Common myeloid progenitor, CD34-positive (primary cell): ENCODE measurements around the gene FOXD1. TPM values are rescaled to one million over a fixed set of nuclear protein-coding genes. Genes with fewer than 3 reads are reported as not detected.

Source experiments
- CTCF ChIA-PET: fragments of 350-600 bp; sonication (Branson Sonifier 250); formaldehyde crosslinking; loops from one replicate; lab custom pipeline; 2021; ENCODE audit warnings: antibody characterized with exemption; lab: Charles Lee
- POLR2A ChIA-PET: fragments of 350-600 bp; sonication (Branson Sonifier 250); formaldehyde crosslinking; loops from one replicate; lab custom pipeline; 2021; ENCODE audit warnings: antibody characterized with exemption; lab: Charles Lee
- DNase-seq, 3 donors: peaks; one replicate each; pipeline versions ENCODE4 v3.0.0 to v3.0.0-alpha.2; 2013
- H3K27ac ChIP-seq, 2 experiments: 1 replicate in 1 of 2; 2 replicates in 1 of 2; pipeline ENCODE4 v1.7.0; 2013; ENCODE audit warnings: inconsistent platforms in 2 of 2, low read length in 2 of 2, mild to moderate bottlenecking in 2 of 2, low read depth in 1 of 2, moderate library complexity in 1 of 2; ENCODE audit not compliant: severe bottlenecking in 2 of 2, insufficient read depth in 1 of 2, poor library complexity in 1 of 2
- H3K27me3 ChIP-seq, 5 experiments: replicated peaks in 2 of 5; 1 replicate in 3 of 5; 2 replicates in 2 of 5; pipeline versions ENCODE4 v1.6.1 to v1.7.0; 2013; ENCODE audit warnings: low read length in 4 of 5, mild to moderate bottlenecking in 2 of 5, moderate library complexity in 2 of 5, inconsistent platforms in 1 of 5; ENCODE audit not compliant: insufficient read depth in 5 of 5, control insufficient read depth in 4 of 5
- H3K36me3 ChIP-seq, 4 experiments: 1 replicate in 2 of 4; 2 replicates in 2 of 4; pipeline versions ENCODE4 v1.6.1 to v1.7.0; 2013; ENCODE audit warnings: low read length in 3 of 4, control low read depth in 1 of 4, mild to moderate bottlenecking in 1 of 4; ENCODE audit not compliant: control insufficient read depth in 4 of 4, insufficient read depth in 4 of 4
- H3K4me1 ChIP-seq, 4 experiments: 1 replicate in 3 of 4; 2 replicates in 1 of 4; pipeline versions ENCODE4 v1.6.1 to v1.7.1; 2013; ENCODE audit warnings: low read length in 3 of 4, mild to moderate bottlenecking in 3 of 4, control low read depth in 1 of 4, inconsistent platforms in 1 of 4, moderate library complexity in 1 of 4; ENCODE audit not compliant: control insufficient read depth in 4 of 4, insufficient read depth in 4 of 4; ENCODE audit errors: control extremely low read depth in 1 of 4
- H3K4me3 ChIP-seq, 7 experiments: 1 replicate in 4 of 7; 2 replicates in 3 of 7; pipeline versions ENCODE4 v1.5.1 to v1.7.0; 2013; ENCODE audit warnings: mild to moderate bottlenecking in 7 of 7, low read length in 6 of 7, moderate library complexity in 6 of 7, inconsistent platforms in 2 of 7, low read depth in 2 of 7, control low read depth in 1 of 7; ENCODE audit not compliant: insufficient read depth in 4 of 7, control insufficient read depth in 1 of 7; ENCODE audit errors: extremely low read depth in 1 of 7
- H3K9me3 ChIP-seq, 5 experiments: 1 replicate in 4 of 5; 2 replicates in 1 of 5; pipeline versions ENCODE4 v1.6.1 to v1.7.1; 2013; ENCODE audit warnings: low read length in 4 of 5, mild to moderate bottlenecking in 2 of 5, inconsistent platforms in 1 of 5, low read depth in 1 of 5, moderate library complexity in 1 of 5; ENCODE audit not compliant: control insufficient read depth in 4 of 5, insufficient read depth in 2 of 5; ENCODE audit errors: control extremely low read depth in 1 of 5
- WGBS: methylation state at CpG from one replicate; pipeline ENCODE4 v1.1.5; 2013; ENCODE audit not compliant: insufficient coverage; 5-methylcytosine and 5-hydroxymethylcytosine counted together
- polyA plus RNA-seq: library from polyadenylated mRNA; unstranded; fragments of 120-200 nt; gene quantifications from one replicate; pipeline ENCODE4 v1.2.1, GENCODE V29; 2013

Gene FOXD1
- polyA plus RNA-seq = not detected

GRCh38 chr5:73448463-73449136, at the start of gene FOXD1:
FOXD1 (minus strand) TSS chr5:73448777; CDS start chr5:73448362, 415 bp downstream.
- Histone ChIP-seq H3K27me3 (peaks cover 41 to 94% (median 68%) of the 10 kb centered on the region in 5 experiments), H3K9me3 (peaks cover 0 to 4% (median 0%) of the 10 kb centered on the region in 5 experiments), H3K4me1 (peaks cover 2 to 28% (median 24%) of the 10 kb centered on the region in 4 experiments), H3K27ac (no peak within 1 kb of the TSS), H3K36me3 (no peaks in the 10 kb centered on the region), H3K4me3 (peak within 1 kb of the TSS in 6 of 7 experiments; percentile 35 to 68 (median 50))
- under 1% methylated on average over 53 of the region's 59 CpGs for WGBS
- DNase-seq = peak in 2 of 3 donors; percentile 60 to 70
- CTCF ChIA-PET = interaction anchor here (0.7 to 1.0 kb wide), 2 partner anchors 20 to 245 kb away, joined by 3 read pairs; no protein-coding TSS in a partner anchor
- POLR2A ChIA-PET = no interaction called here

GRCh38 chr5:73497497-73498056, 49.0 kb upstream of the FOXD1 start:
- ChIA-PET CTCF (interaction anchor here (1.5 kb wide), 1 partner anchor 18 kb away, joined by 4 read pairs; no protein-coding TSS in a partner anchor), POLR2A (no interaction called here)
- DNase-seq = peak in 1 of 3 donors; percentile 6
- Histone ChIP-seq H3K4me3 (peak overlapping the region; percentile 87 to 99 (median 97)), H3K4me1 (peaks cover 12 to 31% (median 18%) of the 10 kb centered on the region in 4 experiments), H3K27me3 (no peaks in the 10 kb centered on the region), H3K9me3 (no peaks in the 10 kb centered on the region), H3K36me3 (peaks cover 6 to 26% (median 11%) of the 10 kb centered on the region in 4 experiments), H3K27ac (peak overlapping the region; percentile 97 to 98)
- WGBS = 74% methylated on average over 14 of the region's 16 CpGs

- Histone ChIP-seq H3K9me3 (no peaks in the 10 kb centered on the region), H3K36me3 (peaks cover 4 to 21% (median 8%) of the 10 kb centered on the region in 4 experiments), H3K27me3 (no peaks in the 10 kb centered on the region), H3K4me3 (peak overlapping the region in 1 of 7 experiments; percentile 98), H3K4me1 (peaks cover 12 to 31% (median 18%) of the 10 kb centered on the region in 4 experiments), H3K27ac (no peak overlapping the region)
- WGBS = no CpG with 5 or more reads among the region's 1 CpG
- POLR2A ChIA-PET = no interaction called here
- CTCF ChIA-PET = interaction anchor here (1.5 kb wide), 1 partner anchor 18 kb away, joined by 4 read pairs; no protein-coding TSS in a partner anchor
- peak; percentile 34 to 58 (median 40) for DNase-seq
These were observed 48.4 kb upstream of the FOXD1 start for GRCh38 chr5:73496984-73497457.

GRCh38 chr5:73495772-73496335, 47.3 kb upstream of the FOXD1 start:
- peaks cover 0 to 10% (median 2%) of the 10 kb centered on the region in 4 experiments for H3K36me3 ChIP-seq
- H3K4me1 ChIP-seq = peaks cover 12 to 28% (median 18%) of the 10 kb centered on the region in 4 experiments
- CTCF ChIA-PET = interaction anchor here (1.4 to 1.5 kb wide), 2 partner anchors 17 to 101 kb away, joined by 3 to 4 read pairs; no protein-coding TSS in a partner anchor
- no peaks in the 10 kb centered on the region for H3K27me3 ChIP-seq
- H3K9me3 ChIP-seq = no peaks in the 10 kb centered on the region
- WGBS = 100% methylated on average over 4 of the region's 4 CpGs
- H3K27ac ChIP-seq = no peak overlapping the region
- no peak overlapping the region for H3K4me3 ChIP-seq
- POLR2A ChIA-PET = no interaction called here
- no peak for DNase-seq

- Histone ChIP-seq H3K9me3 (no peaks in the 10 kb centered on the region), H3K27ac (no peak overlapping the region), H3K27me3 (no peaks in the 10 kb centered on the region), H3K4me3 (no peak overlapping the region), H3K4me1 (peaks cover 11 to 20% (median 12%) of the 10 kb centered on the region in 4 experiments), H3K36me3 (peaks cover 0 to 2% (median 0%) of the 10 kb centered on the region in 4 experiments)
- CTCF ChIA-PET = no interaction called here
- no peak for DNase-seq
- POLR2A ChIA-PET = no interaction called here
These were observed 46.1 kb upstream of the FOXD1 start for GRCh38 chr5:73494721-73495120.

GRCh38 chr5:73493421-73493820, 44.8 kb upstream of the FOXD1 start:
- H3K9me3 ChIP-seq = no peaks in the 10 kb centered on the region
- H3K36me3 ChIP-seq = no peaks in the 10 kb centered on the region
- H3K4me1 ChIP-seq = peaks cover 4 to 11% (median 7%) of the 10 kb centered on the region in 4 experiments
- ChIA-PET POLR2A (no interaction called here), CTCF (interaction anchor here (1.4 kb wide), 1 partner anchor 42 kb away, joined by 3 read pairs; no protein-coding TSS in a partner anchor)
- H3K4me3 ChIP-seq = no peak overlapping the region
- no peak for DNase-seq
- H3K27ac ChIP-seq = no peak overlapping the region
- no peaks in the 10 kb centered on the region for H3K27me3 ChIP-seq
- WGBS = 80% methylated on average over 1 of the region's 3 CpGs
